GM19023 (cell line): Measurements from ENCODE around the gene MCHR2.
A peak's percentile ranks its signal among the peaks of the same experiment; 100 is the strongest.

Experiments used
- ATAC-seq: cut with Tn5 transposase; IDR thresholded peaks from one replicate; pipeline ENCODE4 v1.9.1; 2021; ENCODE audit warnings: mild to moderate bottlenecking, moderate library complexity; ENCODE audit not compliant: unreplicated experiment

MCHR2 gene

GRCh38 chr6:99905209-99906106 is 88.6 kb downstream of the MCHR2 start:
- ATAC-seq = peak; percentile 86

- ATAC-seq = no peak
Measured at GRCh38 chr6:99901596-99902384, 92.2 kb downstream of the MCHR2 start.

DNA sequence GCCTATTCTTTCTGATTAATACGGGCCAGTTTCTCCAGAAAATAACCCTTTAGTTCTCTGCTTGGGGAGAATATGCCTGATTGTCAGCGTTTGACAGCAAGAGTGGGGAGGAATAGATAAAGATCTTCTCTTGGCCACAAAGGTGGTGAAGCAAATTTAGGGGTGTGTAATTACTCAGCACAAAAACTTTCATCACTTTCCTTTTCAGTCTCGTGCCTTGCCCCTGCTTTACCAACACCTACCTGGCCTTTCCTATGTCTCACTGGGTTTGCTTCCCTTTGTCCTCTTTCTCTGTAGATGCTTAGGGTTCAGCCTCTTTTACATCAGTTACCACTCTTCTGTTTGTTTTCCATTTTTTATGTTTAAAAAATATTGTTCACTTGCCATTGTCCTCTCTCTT is 99.2 kb downstream of the MCHR2 start:
- no peak for ATAC-seq

- no peak for ATAC-seq
Measured at GRCh38 chr6:99887066-99887465, 107.0 kb downstream of the MCHR2 start.

DNA sequence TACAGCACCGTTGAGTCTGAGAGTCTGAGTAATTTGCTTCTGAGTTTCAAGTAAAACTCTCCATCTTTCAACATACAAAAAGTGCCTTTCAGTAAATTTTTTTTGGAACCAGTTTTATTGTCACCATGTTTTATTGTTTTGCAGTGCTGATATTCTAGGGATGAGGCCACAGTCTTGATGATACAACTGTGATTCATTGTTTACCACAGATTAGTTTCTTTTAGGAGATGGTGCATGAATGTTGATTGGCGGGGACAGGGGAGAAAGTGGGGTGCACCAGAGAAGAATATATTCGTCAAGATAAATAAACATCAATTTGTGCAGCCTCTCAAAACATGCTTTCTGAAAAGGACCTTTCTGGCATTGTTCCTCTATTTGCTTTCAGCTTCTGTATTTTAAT is 109.0 kb downstream of the MCHR2 start:
- no peak for ATAC-seq

DNA sequence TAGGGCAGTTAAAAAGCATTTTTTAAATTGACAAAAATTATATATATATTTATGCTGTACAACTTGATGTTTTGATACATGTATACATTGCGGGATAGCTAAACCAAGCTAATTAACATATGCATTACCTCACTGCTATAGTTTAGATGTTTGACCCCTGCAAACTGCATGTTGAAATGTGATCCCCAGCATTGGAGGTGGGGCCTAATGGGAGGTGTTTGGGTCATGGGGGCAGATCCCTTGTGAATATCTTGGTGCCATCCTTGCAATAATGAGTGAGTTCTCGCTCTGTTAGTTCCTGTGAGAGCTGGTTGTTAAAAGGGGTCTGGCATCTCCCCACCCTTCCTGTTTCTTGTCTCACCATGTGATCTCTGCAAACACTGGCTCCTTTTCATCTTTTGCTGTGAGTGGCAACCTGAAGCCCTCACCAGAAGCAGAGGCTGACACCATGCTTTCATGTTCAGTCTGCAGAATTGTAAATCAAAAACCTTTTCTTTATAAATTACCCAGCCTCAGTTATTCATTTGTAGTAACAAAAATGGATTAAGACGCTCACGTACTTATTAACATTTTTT is 111.8 kb downstream of the MCHR2 start:
- no peak for ATAC-seq

- ATAC-seq = no peak
Measured at GRCh38 chr6:99879431-99879830, 114.6 kb downstream of the MCHR2 start.

DNA sequence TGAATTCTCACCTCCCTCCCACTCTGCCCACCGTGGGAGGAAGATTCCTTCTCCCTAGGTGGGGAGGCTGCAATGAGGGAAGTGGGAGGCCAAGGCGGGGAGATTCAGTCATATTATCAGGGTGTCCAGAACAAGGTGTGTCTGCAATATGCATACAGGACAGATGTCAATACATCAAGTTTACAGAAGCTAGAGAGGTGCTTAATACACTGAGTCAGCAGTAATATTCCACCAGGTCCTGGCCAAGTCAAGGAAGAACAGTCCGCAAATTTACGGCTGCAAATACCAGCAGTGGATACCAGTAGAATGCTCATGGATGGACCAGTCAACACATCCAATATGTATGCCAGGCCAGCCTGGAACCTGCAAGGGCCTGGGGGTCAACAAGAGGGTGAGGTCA is 119.0 kb downstream of the MCHR2 start:
- no peak for ATAC-seq

- ATAC-seq = no peak
Measured at GRCh38 chr6:99873084-99873483, 120.9 kb downstream of the MCHR2 start.

DNA sequence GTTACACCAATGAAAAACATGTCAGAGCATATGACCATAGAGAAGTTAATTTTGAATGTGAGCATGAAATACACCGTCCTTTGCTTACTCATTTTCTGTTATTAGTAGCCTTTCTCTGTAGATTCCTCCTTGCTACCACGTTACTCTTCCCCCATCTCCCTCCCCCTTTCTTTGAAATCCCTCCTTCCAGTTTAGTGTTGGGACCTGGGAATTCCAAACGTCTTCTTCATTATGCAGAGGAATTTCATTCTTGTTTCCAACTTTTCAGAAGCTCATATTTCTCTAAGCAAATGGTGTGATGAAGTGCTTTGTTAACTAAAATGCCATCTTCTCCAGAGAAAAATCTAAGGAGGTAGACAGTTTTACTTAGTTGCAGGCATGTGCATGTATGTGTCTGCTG is 122.4 kb downstream of the MCHR2 start:
- no peak for ATAC-seq
